GM21447 (cell line): ENCODE results near the gene ATPAF2.
"Not testable (repeated sequence)": the region's sequence is repeated elsewhere in the genome, so short reads cannot be mapped to it uniquely, and the experiment has no call there.

Experiments
- ATAC-seq: cut with Tn5 transposase; IDR thresholded peaks from one replicate; pipeline ENCODE4 v1.9.1; 2021; ENCODE audit not compliant: unreplicated experiment

Gene ATPAF2

GRCh38 chr17:18014006-18014405, 25.0 kb downstream of the ATPAF2 start:
- no peak for ATAC-seq

GRCh38 chr17:18011286-18011685, 27.7 kb downstream of the ATPAF2 start:
- ATAC-seq = no peak

- no peak for ATAC-seq
Observed at GRCh38 chr17:18009609-18010420, 29.2 kb downstream of the ATPAF2 start.

- ATAC-seq = no peak
Observed at GRCh38 chr17:18008496-18009268, 30.3 kb downstream of the ATPAF2 start.

GRCh38 chr17:18006495-18007239, 32.3 kb downstream of the ATPAF2 start:
- ATAC-seq = no peak

GRCh38 chr17:18005496-18005895, 33.5 kb downstream of the ATPAF2 start:
- ATAC-seq = no peak

GRCh38 chr17:18004884-18005305, 34.1 kb downstream of the ATPAF2 start:
- ATAC-seq = no peak

GRCh38 chr17:18004345-18004744, 34.6 kb downstream of the ATPAF2 start:
- ATAC-seq = no peak

- no peak for ATAC-seq
Observed at GRCh38 chr17:18002171-18002570, 36.8 kb downstream of the ATPAF2 start.

- ATAC-seq = no peak
Observed at GRCh38 chr17:18000030-18000408, 38.9 kb downstream of the ATPAF2 start.

GRCh38 chr17:17999364-18000029, 39.5 kb downstream of the ATPAF2 start:
- ATAC-seq = no peak

- no peak for ATAC-seq
Observed at GRCh38 chr17:17998934-17999333, 40.0 kb downstream of the ATPAF2 start.

GRCh38 chr17:17995887-17996286, 43.1 kb downstream of the ATPAF2 start:
- ATAC-seq = not testable (repeated sequence)

- ATAC-seq = no peak
Observed at GRCh38 chr17:17994271-17995069, 44.5 kb downstream of the ATPAF2 start.

- ATAC-seq = no peak
Observed at GRCh38 chr17:17993852-17994251, 45.1 kb downstream of the ATPAF2 start.

GRCh38 chr17:17993366-17993765, 45.6 kb downstream of the ATPAF2 start:
- no peak for ATAC-seq

GRCh38 chr17:17990282-17990681, 48.7 kb downstream of the ATPAF2 start:
- no peak for ATAC-seq

GRCh38 chr17:17989618-17990017, 49.4 kb downstream of the ATPAF2 start:
- ATAC-seq = no peak

- no peak for ATAC-seq
Observed at GRCh38 chr17:17989081-17989480, 49.9 kb downstream of the ATPAF2 start.

- ATAC-seq = no peak
Observed at GRCh38 chr17:17988427-17988945, 50.5 kb downstream of the ATPAF2 start.
